ENCODE measurements around the gene TRAF3IP3.

The TRAF3IP3 gene

DNA sequence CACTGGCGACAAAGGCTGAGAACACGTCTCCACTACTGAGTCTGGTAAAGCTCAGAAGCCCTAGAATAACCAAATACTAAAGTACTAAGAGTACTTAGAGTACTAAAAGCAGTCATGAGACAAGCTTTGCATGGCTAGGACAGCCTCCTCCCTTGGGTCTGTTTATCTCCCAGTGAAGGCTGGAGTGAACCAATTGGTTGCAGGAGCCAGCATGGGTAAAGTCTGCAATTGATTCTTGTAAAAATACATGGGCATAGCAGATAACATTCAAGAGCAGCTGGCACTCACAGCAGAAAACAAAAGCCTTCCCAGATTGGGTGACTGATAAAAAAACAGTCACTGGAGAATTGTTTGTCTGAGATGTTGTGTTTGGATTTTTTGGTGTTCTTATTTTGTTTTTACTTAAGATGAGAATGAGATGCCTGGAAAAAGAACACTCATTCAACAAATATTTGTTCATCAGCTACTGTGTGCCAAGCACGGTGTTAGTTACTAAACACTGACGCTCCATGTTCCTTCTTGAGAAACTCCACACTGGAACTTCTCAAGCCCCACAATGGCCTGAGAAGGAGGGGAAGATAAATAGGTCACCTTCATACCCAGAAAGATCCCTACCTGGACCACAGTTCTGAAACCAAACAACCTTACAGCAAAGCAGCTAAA lies 46.4 kb downstream of the TRAF3IP3 start:
- DNase-seq: no peak

- DNase-seq: no peak
Observed at GRCh38 chr1:209802780-209803152, 46.9 kb downstream of the TRAF3IP3 start.

DNA sequence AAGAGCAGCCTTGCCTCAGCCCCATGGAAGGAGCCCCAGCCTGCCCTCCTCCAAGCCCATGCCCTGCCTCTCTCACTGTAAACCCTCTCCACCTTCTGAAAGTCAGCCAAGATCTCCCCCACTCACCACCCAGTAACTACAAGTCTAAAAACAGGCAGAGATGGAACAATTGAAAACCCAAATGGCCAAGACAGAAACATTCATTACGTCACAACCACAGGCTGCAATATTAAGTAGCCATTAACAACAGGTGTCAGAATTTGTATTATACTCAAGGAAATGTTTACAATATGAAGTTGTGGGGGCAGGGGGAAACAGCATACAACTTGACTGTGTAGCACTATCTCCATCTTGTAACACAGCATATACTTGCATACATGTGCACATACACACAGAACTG lies 47.7 kb downstream of the TRAF3IP3 start:
- DNase-seq: no peak

DNA sequence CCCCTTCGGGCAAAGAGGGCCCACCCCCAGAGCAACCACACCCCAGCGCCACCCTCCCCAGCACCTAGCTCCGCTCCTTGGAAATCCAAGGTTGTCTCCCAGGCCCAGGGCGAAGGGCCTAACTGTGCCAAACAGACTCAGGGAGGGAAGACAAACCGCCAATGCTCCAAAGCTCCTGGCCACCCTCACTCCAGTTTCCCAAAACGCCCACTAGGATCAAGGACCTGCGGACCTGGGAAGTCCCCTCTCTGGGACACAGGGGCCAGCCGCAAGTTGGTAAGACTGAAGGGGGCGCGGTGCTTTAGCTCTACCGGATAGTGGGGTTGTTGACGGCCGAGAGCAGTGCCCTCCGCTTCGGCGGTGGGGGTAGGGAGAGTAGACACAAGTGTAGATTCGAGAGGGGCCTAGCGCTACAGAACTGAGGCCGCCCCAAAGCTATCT lies 49.5 kb downstream of the TRAF3IP3 start:
- DNase-seq: no peak

GRCh38 chr1:209805875-209806760 lies 50.3 kb downstream of the TRAF3IP3 start, which contains the start of gene IRF6:
Gene IRF6 (minus strand): TSS chr1:209806142. CDS start chr1:209801413, 4,729 bp downstream.
- peak; percentile 95 for DNase-seq

DNA sequence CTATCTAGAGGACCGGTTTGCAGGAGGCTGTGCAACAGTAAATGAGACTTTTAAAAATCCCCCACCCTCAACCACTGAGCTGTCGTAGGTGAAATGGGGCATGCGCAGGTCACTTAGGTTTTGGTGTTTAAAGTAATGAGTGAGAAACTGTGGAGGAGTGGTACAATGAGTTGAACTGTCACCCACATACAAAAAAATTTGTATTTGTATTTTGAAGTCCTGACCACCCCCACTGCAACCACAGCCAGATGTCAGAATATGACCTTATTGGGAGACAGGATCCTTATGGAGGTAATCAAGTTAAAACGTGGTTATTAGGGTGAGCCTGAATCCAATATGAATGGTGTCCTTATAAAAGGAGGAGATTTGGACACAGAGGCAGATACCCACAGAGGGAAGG lies 51.7 kb downstream of the TRAF3IP3 start:
- DNase-seq: no peak

GRCh38 chr1:209808059-209808581 lies 52.3 kb downstream of the TRAF3IP3 start:
- no peak for DNase-seq

DNA sequence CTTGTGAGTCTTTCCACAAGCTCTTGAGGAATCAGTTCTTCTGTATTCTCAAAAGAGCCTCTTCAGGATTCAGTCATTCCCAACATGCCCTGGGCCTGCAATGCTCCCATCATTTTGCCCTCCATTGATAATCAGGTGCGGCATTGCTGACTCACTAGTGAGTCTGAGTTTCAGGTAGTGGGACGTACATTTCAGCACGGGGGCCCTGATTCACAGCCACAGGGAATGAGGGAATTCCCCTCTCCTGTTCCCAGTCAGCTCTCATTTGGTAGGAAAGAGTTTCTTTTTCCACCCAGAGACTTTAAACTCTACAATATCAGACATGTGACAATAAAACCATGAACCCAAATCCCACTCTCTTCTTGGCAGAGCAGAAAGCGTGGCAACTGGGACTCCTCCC lies 53.8 kb downstream of the TRAF3IP3 start:
- DNase-seq: no peak

DNA sequence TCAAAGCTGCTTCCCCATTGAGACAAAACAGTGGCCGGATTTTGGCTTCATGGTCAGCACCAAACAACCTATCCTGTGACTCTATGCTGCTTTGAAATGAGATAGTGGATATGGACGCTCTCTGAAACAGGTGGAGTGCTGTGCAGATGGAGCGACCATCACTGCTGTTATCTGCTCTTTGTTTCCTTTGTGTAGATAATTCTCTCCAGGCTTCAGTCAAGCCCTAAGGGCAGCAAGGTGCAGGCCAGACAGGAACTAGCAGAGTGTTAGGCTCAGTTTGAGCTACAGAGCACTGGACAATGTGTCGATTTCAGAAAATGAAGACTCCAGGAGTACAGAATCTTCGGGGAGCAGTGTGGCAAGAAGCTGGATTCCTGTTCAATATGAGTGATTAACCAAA lies 54.9 kb downstream of the TRAF3IP3 start:
- DNase-seq: no peak

DNA sequence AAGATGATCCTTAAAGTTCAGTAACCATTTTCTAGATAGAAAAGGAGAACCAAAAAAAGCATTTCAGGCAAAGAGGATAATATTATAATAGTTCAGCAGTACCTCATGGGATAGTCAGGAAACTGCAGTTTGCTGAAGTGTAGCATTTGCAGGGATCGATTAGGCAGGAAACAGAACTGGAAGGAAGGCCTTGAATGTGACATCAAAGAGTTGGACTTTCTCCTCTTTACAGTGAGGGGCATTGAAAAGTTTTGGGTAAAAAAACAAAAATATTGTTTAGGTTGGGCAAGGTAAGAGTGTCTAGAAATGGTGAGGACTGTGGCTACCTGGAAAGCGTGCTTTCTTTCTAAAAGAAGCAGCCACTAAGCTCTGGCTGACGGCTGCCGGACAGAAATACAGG lies 58.0 kb downstream of the TRAF3IP3 start:
- no peak for DNase-seq

GRCh38 chr1:209815490-209815889 lies 59.6 kb downstream of the TRAF3IP3 start:
- no peak for DNase-seq

- no peak for DNase-seq
Observed at GRCh38 chr1:209815931-209816341, 60.1 kb downstream of the TRAF3IP3 start.

DNA sequence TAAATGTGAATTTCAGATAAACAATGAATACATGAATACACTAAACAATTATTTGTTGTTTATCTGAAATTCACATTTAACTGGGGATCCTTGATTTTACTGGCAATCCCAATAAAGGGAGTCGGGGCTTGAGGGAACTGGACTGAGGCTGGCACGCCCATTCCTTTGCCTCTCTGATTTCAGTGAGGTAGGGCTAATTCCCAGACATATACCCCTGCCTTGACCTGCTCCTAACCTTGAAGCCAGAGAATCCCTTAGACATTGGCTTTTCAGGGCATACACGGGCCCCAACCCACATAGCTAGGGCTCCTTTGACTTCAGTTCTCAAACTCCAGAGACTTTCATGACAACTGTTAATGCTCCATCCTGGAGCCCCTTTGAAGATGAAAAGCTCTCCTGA lies 61.1 kb downstream of the TRAF3IP3 start:
- no peak for DNase-seq

GRCh38 chr1:209817691-209818090 lies 61.8 kb downstream of the TRAF3IP3 start:
- DNase-seq: no peak

DNA sequence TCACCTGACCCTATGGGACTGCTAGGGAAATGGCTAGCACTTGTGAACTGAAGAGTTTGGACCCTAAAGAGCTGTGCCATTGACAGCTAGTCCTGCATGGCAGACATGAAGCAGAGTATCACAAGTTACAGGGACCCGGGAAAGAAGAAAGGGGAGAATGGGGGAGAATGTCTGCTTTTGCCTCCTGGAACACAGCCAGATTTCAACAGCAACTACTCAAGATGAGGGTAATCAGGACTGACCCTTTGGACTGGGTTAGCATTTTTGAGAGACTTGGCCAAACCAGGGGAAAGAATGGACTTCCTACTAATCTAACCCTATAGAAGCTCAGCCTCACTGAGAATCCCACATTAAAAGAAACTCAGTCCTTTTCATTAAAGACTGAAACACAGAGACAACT lies 63.2 kb downstream of the TRAF3IP3 start:
- no peak for DNase-seq

- DNase-seq: no peak
Observed at GRCh38 chr1:209820986-209821385, 65.1 kb downstream of the TRAF3IP3 start.

DNA sequence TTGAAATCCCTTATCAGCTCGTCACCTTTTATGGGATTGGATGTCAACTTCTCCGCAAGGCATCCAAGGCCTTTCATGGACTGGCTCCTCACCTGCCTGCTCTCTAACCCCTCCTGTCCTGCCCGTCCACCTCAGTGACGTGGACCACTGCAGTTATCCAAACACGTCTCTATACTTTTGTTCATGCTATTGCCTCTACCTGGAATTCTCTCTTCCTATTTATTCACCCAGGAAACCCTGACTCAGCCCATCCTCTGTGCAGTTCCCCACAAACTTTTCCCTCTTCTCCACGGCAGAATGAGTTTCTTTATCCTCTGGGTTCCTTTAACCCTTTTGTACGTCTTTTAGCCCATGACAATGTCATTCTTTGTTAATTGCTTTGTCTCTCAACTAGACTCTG lies 66.9 kb downstream of the TRAF3IP3 start:
- no peak for DNase-seq

DNA sequence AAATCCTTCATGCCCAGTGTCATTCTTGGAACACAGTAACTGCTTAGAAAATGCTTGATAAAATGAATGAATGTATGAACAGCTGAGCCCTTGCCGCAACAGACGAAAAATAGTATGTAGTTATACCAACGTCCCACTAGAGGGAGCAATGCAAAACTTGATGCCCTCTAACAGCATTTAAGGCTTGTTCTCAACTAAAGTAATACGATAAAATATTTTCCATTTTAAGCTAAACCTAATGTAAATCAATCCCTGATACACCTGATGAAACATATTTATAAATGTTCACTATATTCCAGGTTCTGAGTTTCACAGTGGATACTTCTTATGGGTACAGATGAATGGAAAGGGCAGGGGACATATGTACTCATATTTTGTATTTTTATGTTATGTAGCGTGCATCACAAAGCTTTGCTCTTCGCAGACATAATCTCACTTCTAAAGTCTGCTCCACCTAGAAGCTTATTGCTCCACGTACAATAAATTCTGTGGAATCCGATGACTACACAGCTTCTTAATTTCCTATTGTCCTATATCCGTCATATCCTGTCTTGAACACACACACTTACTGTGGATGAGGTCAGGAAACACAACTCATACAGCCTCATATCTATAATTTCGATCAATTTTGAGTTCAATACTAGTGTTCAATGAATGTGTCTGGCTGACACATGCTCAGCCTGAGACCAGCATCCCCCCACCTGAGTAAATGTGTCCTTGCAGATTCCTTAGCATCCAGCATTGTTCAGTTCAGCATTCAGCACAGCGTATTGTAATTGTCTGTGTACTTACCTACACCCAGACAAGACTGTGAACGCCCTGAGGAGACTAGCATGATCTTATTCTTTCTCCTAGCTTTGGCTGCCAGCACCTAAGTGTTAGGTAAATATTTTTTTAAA lies 67.5 kb downstream of the TRAF3IP3 start:
- DNase-seq: no peak

DNA sequence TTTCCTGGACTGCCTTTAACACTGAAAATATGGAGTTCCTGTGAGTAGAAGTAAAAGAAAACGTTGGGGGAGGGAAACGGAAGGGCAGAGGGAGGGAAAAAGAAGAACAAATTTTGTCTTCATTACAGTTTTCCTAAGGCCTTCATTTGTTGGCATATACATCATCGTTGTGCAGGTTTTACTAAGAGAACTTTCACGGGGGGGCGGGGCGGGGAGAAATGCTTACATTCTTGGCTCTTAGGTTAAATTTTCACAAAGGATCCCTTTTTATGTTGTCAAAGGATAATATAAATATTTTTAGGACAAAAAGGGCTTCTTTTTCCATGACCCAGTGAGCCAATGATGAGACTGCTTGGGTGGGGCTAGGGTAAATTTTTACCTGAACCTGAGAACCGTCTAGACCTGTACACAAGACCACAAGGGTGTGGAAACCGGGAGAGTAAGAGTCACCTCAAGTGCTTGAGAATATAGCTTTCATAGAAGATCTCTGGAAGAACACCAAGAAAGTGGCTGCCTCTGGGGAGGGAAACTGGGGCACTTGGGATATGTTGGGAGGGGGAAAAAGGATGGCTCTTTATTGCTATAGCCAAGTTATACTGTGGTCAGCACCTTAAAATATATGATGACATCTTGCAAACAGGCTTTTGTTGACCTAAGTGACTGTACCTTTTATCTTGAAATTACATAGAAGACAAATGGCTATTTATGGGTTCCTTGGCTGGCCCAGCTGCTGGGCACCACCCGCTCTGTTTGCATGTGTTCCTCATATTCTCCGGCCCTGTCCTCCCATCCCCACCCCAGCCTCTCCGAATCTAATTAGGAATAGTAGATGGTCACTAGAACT lies 70.0 kb downstream of the TRAF3IP3 start:
- DNase-seq: no peak

DNA sequence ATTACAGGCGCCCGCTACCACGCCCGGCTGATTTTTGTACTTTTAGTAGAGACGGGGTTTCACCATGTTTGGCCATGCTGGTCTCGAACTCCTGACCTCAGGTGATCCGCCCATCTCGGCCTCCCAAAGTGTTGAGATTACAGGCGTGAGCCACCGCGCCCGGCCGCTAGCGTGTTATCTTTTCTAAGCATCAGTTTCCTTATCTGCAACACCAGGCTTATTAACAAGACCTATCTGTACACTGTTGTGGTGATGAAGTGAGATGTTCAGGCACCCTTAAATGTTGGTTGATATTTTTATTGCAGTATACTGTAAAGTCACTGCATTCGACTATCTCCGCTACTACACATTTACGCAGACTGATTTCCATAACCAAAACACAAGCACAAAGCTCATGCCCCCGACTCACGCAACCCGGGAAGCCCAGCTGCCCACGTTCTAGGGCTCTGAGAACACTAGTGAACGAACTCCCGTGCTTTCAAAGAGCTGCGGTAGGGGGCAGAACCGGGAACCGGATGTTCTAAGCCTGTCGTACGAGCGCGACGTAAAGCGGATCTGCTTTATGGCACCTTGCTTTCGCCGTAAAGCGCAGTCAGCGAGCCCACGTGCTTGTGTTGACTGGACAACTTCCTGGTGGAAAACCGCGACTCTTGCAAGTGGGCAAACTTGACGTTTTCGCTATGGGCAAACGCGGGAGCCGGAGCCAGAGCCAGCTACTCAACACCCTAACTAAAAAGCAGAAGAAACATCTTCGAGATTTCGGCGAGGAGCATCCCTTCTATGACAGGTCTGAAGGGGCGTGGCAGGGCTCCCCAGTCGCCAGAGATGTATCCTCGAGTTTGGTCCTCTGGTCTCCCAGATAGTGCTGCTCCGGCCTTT lies 71.8 kb downstream of the TRAF3IP3 start, which contains the start of gene UTP25:
UTP25 (plus strand) TSS at position 589 of the 879 bp plus-strand sequence; CDS start at position 681, 92 bp downstream.
- peak; percentile 91 for DNase-seq

DNA sequence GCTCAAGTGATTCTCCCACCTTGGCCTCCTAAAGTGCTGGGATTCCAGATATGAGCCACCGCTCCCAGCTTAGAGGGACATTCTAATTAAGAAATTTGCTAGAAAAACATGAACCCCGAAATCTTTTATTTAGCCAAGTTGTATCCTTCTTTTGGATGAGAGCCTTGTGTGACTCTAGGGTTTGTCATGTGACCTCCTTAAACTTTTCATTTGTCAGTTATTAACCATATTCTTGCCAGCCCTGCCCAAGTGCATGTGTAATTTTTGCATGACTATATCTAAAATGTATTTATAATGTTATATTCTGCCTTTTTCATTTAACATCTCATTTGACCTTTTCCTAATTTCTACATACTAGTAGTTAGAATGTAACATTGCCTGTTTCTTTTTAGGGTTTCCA lies 73.9 kb downstream of the TRAF3IP3 start:
- DNase-seq: no peak
